SH-SY5Y (cell line): ENCODE measurements around the gene CCDC78.

Experiments used
- GATA2 ChIP-seq: IDR thresholded peaks from 2 replicates; pipeline ENCODE4 v1.6.1; 2011; ENCODE audit warnings: mild to moderate bottlenecking, low read depth, low read length
- GATA3 ChIP-seq: IDR thresholded peaks from 2 replicates; pipeline ENCODE4 v1.6.1; 2011; ENCODE audit warnings: low read depth, mild to moderate bottlenecking, low read length, moderate library complexity

- no peak for TF ChIP-seq GATA2
- TF ChIP-seq GATA3: no peak
Observed at GRCh38 chr16:734208-734980, 8.2 kb upstream of the CCDC78 start.
